Measurements from ENCODE around the gene MS4A6A.
"Not testable (repeated sequence)": the region's sequence is repeated elsewhere in the genome, so short reads cannot be mapped to it uniquely, and the experiment has no call there.

The MS4A6A gene

GRCh38 chr11:60182541-60183330 is at the start of gene MS4A6A:
TSS of gene MS4A6A (minus strand) at chr11:60183083. CDS start at chr11:60181727, 1,356 bp downstream.
- peak in 1 of 51 donors; percentile 7 for DNase-seq

- DNase-seq = no peak
These were observed 47.8 kb upstream of the MS4A6A start for GRCh38 chr11:60230681-60231080.

- no peak for DNase-seq
These were observed 39.3 kb upstream of the MS4A6A start for GRCh38 chr11:60222141-60222540.

GRCh38 chr11:60221692-60222091 is 38.8 kb upstream of the MS4A6A start:
- no peak for DNase-seq

- no peak for DNase-seq
These were observed 38.3 kb upstream of the MS4A6A start for GRCh38 chr11:60221181-60221580.

GRCh38 chr11:60214386-60214785 is 31.5 kb upstream of the MS4A6A start:
- no peak for DNase-seq

- no peak for DNase-seq
These were observed 28.3 kb upstream of the MS4A6A start for GRCh38 chr11:60211206-60211605.

GRCh38 chr11:60209977-60210376 is 27.1 kb upstream of the MS4A6A start:
- DNase-seq = no peak

- no peak for DNase-seq
These were observed 26.1 kb upstream of the MS4A6A start for GRCh38 chr11:60208951-60209350.

- DNase-seq = no peak
These were observed 25.4 kb upstream of the MS4A6A start for GRCh38 chr11:60208146-60208895.

- DNase-seq = no peak
These were observed 23.7 kb upstream of the MS4A6A start for GRCh38 chr11:60206616-60207015.

- DNase-seq = no peak
These were observed 22.0 kb upstream of the MS4A6A start for GRCh38 chr11:60204922-60205321.

GRCh38 chr11:60201334-60201733 is 18.5 kb upstream of the MS4A6A start:
- not testable (repeated sequence) for DNase-seq

- no peak for DNase-seq
These were observed 14.6 kb upstream of the MS4A6A start for GRCh38 chr11:60197442-60197841.

GRCh38 chr11:60195923-60196368 is 13.1 kb upstream of the MS4A6A start:
- DNase-seq = no peak

- DNase-seq = no peak
These were observed 11.6 kb upstream of the MS4A6A start for GRCh38 chr11:60194511-60194910.

GRCh38 chr11:60193687-60194433 is 11.0 kb upstream of the MS4A6A start:
- DNase-seq = peak in 13 of 51 donors; percentile 3 to 46 (median 20)

GRCh38 chr11:60192564-60192963 is 9.7 kb upstream of the MS4A6A start:
- not testable (repeated sequence) for DNase-seq

- not testable (repeated sequence) for DNase-seq
These were observed 5.6 kb upstream of the MS4A6A start for GRCh38 chr11:60188481-60188880.

GRCh38 chr11:60186128-60186527 is 3.2 kb upstream of the MS4A6A start:
- not testable (repeated sequence) for DNase-seq

GRCh38 chr11:60185512-60185827 is 2.6 kb upstream of the MS4A6A start:
- DNase-seq = not testable (repeated sequence)

Data from hypothalamus (tissue), 51 donors.